Right renal pelvis (tissue), 4 donors: ENCODE results near the gene CDK5R2. TPM values are rescaled to one million over a fixed set of nuclear protein-coding genes. Genes with fewer than 3 reads are reported as not detected.

Experiments
- DNase-seq, 4 donors: peaks; one replicate each; pipeline ENCODE4 v3.0.0-alpha.2; 2013; ENCODE audit warnings: low read depth in 4 of 4, low spot score in 3 of 4, missing footprints in 1 of 4
- polyA plus RNA-seq, 4 donors: library from polyadenylated mRNA; unstranded; fragments of 120-200 nt; gene quantifications; one replicate each; pipeline ENCODE4 v1.2.1, GENCODE V29; 2013; ENCODE audit not compliant: insufficient read length in 4 of 4

Gene CDK5R2
- polyA plus RNA-seq, 4 donors = 0.17 TPM; not detected in 3

DNA sequence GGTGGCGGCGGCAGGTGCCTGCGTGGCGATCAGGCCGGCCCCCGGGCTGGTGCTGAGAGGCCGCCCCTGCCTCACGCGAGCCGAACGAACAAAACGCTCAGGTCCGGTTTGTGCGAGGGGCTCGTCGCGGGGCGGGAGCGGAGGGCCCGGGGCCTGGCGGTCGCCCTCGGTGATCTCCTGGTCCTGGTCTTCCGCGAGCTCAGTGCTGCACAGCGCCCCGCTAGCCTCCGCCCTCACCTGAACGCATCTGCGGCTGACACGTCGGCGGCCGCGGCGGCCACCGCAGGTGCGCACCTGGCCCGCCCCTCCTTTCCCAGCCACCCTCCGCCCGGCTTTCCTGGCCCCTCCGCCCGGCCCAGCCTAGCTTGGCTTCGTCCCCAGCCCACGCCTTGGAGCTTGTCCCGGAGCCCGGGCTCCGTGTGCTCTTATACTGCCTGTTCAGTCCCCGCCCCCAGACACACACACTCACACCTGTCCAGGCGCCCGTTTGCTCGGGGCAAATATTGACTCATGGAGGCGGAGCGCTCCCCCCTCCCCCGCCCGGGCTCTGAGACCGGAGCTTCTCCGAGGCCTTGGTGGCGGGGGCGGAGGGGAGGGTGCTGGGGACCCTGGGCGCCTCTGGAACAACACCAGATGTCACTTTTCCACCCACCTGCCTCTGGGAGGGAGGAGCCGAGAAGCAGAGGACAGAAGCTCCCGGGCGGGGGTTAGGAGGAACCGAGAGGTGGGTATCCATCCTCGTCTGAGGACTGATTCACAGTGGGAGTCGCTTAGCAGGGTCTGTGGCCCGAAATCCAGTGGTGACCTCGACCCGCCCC, 42.3 kb downstream of the CDK5R2 start:
- no peak for DNase-seq

GRCh38 chr2:219002395-219003266, 43.2 kb downstream of the CDK5R2 start:
- DNase-seq = no peak

- DNase-seq = no peak
Measured at GRCh38 chr2:219003267-219003634, 43.8 kb downstream of the CDK5R2 start.

- DNase-seq = no peak
Measured at GRCh38 chr2:219003979-219004378, 44.5 kb downstream of the CDK5R2 start.

DNA sequence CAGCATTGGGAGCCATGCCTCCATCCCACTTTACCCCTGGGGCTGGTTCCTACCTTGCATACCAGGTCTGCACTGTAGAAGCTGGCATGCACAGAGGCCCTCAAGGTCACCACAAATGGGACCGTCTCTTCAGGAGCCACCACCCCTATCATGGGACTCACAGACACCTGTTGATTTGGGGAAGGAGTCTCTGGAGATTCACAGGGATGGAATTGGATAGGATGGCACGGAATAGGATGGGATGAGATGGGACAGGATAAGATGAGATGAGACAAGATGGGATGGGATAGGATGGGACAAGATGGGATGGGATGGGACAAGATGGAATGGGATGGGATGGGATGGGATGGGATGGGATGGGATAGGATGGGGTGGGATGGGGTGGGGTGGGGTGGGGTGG, 49.8 kb downstream of the CDK5R2 start:
- no peak for DNase-seq

DNA sequence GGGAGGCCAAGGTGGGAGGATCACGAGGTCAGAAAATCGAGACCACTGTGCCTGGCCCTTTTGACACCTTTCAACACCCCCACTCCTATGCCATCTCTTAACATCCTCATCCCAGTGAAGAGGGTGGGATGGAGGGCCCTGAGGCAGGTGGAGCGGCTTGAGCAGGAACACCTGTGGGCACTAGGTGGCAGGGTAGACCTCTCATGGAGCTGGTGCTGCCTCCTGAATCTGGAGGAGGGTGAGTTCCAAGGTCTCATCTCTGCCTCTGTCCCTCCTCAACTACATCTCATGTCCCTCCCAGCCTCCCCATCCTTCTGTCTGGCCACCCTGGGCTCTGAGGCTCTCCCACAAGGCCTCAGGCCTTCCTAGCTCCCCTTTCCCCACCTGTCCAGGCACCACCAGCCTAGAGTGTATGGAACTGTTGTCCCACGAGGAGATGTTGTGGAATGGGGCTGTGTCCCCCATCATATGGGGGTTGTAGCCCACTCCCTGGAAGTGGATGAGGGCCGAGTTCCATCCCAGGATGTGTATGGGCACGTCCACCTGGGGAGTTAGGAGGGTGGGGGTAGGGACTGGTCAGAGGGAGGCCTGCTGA, 50.8 kb downstream of the CDK5R2 start:
- DNase-seq = no peak

DNA sequence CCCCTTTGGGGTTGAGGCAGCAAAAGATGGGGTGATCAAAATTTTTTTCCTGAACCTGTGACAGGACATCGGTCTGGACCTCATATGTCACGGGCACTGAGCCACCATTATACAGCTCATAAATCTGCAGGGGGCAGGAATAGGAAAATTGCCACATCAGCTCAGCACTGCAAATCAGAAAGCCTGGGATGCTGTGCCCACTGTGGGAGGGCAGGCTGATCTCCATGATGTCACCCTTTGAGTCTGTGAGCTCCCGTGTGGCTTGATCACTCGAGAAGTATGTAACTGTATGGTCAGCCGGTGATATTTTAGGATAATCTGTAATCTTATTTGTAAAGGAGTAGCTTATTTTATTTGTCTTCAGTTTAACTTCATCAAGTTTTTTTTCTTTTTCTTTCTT, 51.4 kb downstream of the CDK5R2 start:
- DNase-seq = no peak

Other genes starting within 250 kb of the CDK5R2 start
- gene TTLL4, start 248.8 kb upstream of the CDK5R2 start, polyA plus RNA-seq = 10 to 100 TPM; 29.6 to 32.7 (median 30.7) TPM
- 10 to 100 TPM; 44.3 to 57.6 (median 50.7) TPM for gene CYP27A1, start 177.5 kb upstream of the CDK5R2 start, polyA plus RNA-seq
- under 1 TPM in 1 of 4 donors, not detected in 3; 0.05 TPM for gene PRKAG3, start 127.9 kb upstream of the CDK5R2 start, polyA plus RNA-seq
- gene WNT6, start 99.9 kb upstream of the CDK5R2 start, polyA plus RNA-seq = under 1 TPM; 0.10 to 0.44 (median 0.27) TPM
- gene WNT10A, start 78.8 kb upstream of the CDK5R2 start, polyA plus RNA-seq = 1 to 10 TPM in 2 of 4 donors, under 1 TPM in 2; 0.60 to 1.4 (median 1.1) TPM
- gene FEV, start 25.5 kb downstream of the CDK5R2 start, polyA plus RNA-seq = under 1 TPM in 3 of 4 donors, not detected in 1; 0.08 to 0.10 (median 0.08) TPM
- gene CRYBA2, start 33.8 kb downstream of the CDK5R2 start, polyA plus RNA-seq = not detected
- gene CFAP65, start 81.8 kb downstream of the CDK5R2 start, polyA plus RNA-seq = under 1 TPM; 0.19 to 0.41 (median 0.25) TPM
- 1 to 10 TPM; 1.5 to 2.5 (median 1.8) TPM for gene IHH, start 101.3 kb downstream of the CDK5R2 start, polyA plus RNA-seq
- gene NHEJ1, start 201.1 kb downstream of the CDK5R2 start, polyA plus RNA-seq = 10 to 100 TPM; 18.8 to 21.3 (median 20.1) TPM
- 10 to 100 TPM; 14.8 to 23.3 (median 18.8) TPM for gene SLC23A3, start 210.4 kb downstream of the CDK5R2 start, polyA plus RNA-seq
- 10 to 100 TPM; 66.2 to 75.3 (median 70.5) TPM for gene CNPPD1, start 217.3 kb downstream of the CDK5R2 start, polyA plus RNA-seq
- gene RETREG2, start 218.6 kb downstream of the CDK5R2 start, polyA plus RNA-seq = 100 to 1,000 TPM; 110 to 129 (median 121) TPM
- 10 to 100 TPM; 40.5 to 46.5 (median 43.2) TPM for gene ZFAND2B, start 247.1 kb downstream of the CDK5R2 start, polyA plus RNA-seq